ENCODE data around the gene SLC29A4.
"Not testable (repeated sequence)": the region's sequence is repeated elsewhere in the genome, so short reads cannot be mapped to it uniquely, and the experiment has no call there.

GRCh38 chr7:5260530-5261068 is 22.1 kb upstream of the SLC29A4 start:
- TF ChIP-seq POLR2A (IDR thresholded peaks at IDR 0.05; ENCODE audit: low read depth, low read length); MYC (IDR thresholded peaks at IDR 0.05; ENCODE audit: low read depth, low read length); EZH2 (IDR thresholded peaks at IDR 0.05; ENCODE audit: borderline replicate concordance, low read depth, low read length, severe bottlenecking): not testable (repeated sequence)

All from endothelial cell of umbilical vein (primary cell).